ENCODE measurements around the gene EFNA2.
"Not testable (repeated sequence)": the region's sequence is repeated elsewhere in the genome, so short reads cannot be mapped to it uniquely, and the experiment has no call there.

Gene EFNA2

GRCh38 chr19:1245494-1246264 lies 40.0 kb upstream of the EFNA2 start:
- no peak for TF ChIP-seq CTCF (IDR thresholded peaks at IDR 0.05; ENCODE audit: borderline replicate concordance, control extremely low read depth, extremely low read depth, insufficient read depth, missing control alignments)
- DNase-seq (ENCODE audit: low spot score), result no peak
- in situ Hi-C loops (cut with MboI; ENCODE audit: low sequenced_read_pairs, unreplicated experiment), result no loop called here

- DNase-seq (ENCODE audit: low spot score); in situ Hi-C loops (cut with MboI; ENCODE audit: low sequenced_read_pairs, unreplicated experiment): not testable (repeated sequence)
Observed at GRCh38 chr19:1246265-1247087, 39.2 kb upstream of the EFNA2 start.

GRCh38 chr19:1247748-1248138 lies 37.9 kb upstream of the EFNA2 start:
- TF ChIP-seq CTCF (IDR thresholded peaks at IDR 0.05; ENCODE audit: borderline replicate concordance, control extremely low read depth, extremely low read depth, insufficient read depth, missing control alignments), result no peak
- in situ Hi-C loops (cut with MboI; ENCODE audit: low sequenced_read_pairs, unreplicated experiment), result no loop called here
- DNase-seq (ENCODE audit: low spot score), result no peak

GRCh38 chr19:1248139-1248785 lies 37.4 kb upstream of the EFNA2 start, which contains the start of gene MIDN:
TSS of gene MIDN (plus strand) at chr19:1248583. CDS start at chr19:1250297, 1,714 bp downstream.
- in situ Hi-C loops (cut with MboI; ENCODE audit: low sequenced_read_pairs, unreplicated experiment), result no loop called here
- DNase-seq (ENCODE audit: low spot score), result peak; percentile 85

GRCh38 chr19:1248786-1249297 lies 36.8 kb upstream of the EFNA2 start:
- peak; percentile 81 for DNase-seq (ENCODE audit: low spot score)

More at GRCh38 chr19:1248139-1248785, 37.4 kb upstream of the EFNA2 start, which contains the start of gene MIDN:
- peak; percentile 22 for TF ChIP-seq CTCF (IDR thresholded peaks at IDR 0.05; ENCODE audit: borderline replicate concordance, control extremely low read depth, extremely low read depth, insufficient read depth, missing control alignments)

GRCh38 chr19:1249298-1249989 lies 36.2 kb upstream of the EFNA2 start:
- TF ChIP-seq CTCF (IDR thresholded peaks at IDR 0.05; ENCODE audit: borderline replicate concordance, control extremely low read depth, extremely low read depth, insufficient read depth, missing control alignments), result no peak
- in situ Hi-C loops (cut with MboI; ENCODE audit: low sequenced_read_pairs, unreplicated experiment), result no loop called here
- peak; percentile 96 for DNase-seq (ENCODE audit: low spot score)

More at GRCh38 chr19:1248786-1249297, 36.8 kb upstream of the EFNA2 start:
- in situ Hi-C loops (cut with MboI; ENCODE audit: low sequenced_read_pairs, unreplicated experiment), result no loop called here
- peak; percentile 90 for TF ChIP-seq CTCF (IDR thresholded peaks at IDR 0.05; ENCODE audit: borderline replicate concordance, control extremely low read depth, extremely low read depth, insufficient read depth, missing control alignments)

Data from GM13976 (cell line).